SK-N-SH (cell line): ENCODE measurements around the gene SUPT20HL1. TPM values are rescaled to one million over a fixed set of nuclear protein-coding genes. Genes with fewer than 3 reads are reported as not detected.
A peak's percentile ranks its signal among the peaks of the same experiment; 100 is the strongest.
"Not testable (repeated sequence)": the region's sequence is repeated elsewhere in the genome, so short reads cannot be mapped to it uniquely, and the experiment has no call there.

Source experiments
- CTCF ChIA-PET: fragments of 300-600, 350-600 bp; formaldehyde crosslinking; extraction: SDS; loops from one replicate; lab custom pipeline; 2021; lab: Yijun Ruan, JAX
- POLR2A ChIA-PET: fragments of 350-600 bp; sonication (Branson Sonifier 250); formaldehyde crosslinking; extraction: SDS; loops from one replicate; lab custom pipeline; 2020; ENCODE audit warnings: antibody characterized with exemption, inconsistent platforms; lab: Yijun Ruan, JAX
- DNase-seq: peaks from one replicate; pipeline ENCODE4 v3.0.0; 2012
- H2AFZ ChIP-seq: fragments of 200-600 bp; sonication (generic); 2 replicates; pipeline ENCODE4 v1.8.1; 2016; ENCODE audit warnings: antibody characterized with exemption, mild to moderate bottlenecking, low read depth
- H3F3A ChIP-seq: fragments of 200-600 bp; sonication (generic); replicated peaks from 2 replicates; pipeline ENCODE3; 2016; ENCODE audit warnings: antibody characterized with exemption, mild to moderate bottlenecking; ENCODE audit not compliant: insufficient read depth
- H3K27ac ChIP-seq, 2 experiments: fragments of 200-500 bp in 1 of 2; fragments of 200-600 bp in 1 of 2; sonication (Bioruptor generic) in 1 of 2; sonication (generic), shearing (Covaris generic) in 1 of 2; 2 replicates each; pipeline versions ENCODE4 v1.5.1 to v1.6.1; 2014 to 2016; ENCODE audit warnings: low read depth in 2 of 2, inconsistent platforms in 1 of 2, low read length in 1 of 2, mild to moderate bottlenecking in 1 of 2, mixed read lengths in 1 of 2
- H3K27me3 ChIP-seq: fragments of 200-600 bp; sonication (generic), shearing (Covaris generic); 2 replicates; pipeline ENCODE4 v1.6.1; 2016; ENCODE audit warnings: mixed run types; ENCODE audit not compliant: insufficient read depth
- H3K36me3 ChIP-seq, 2 experiments: fragments of 200-500 bp in 1 of 2; fragments of 200-600 bp in 1 of 2; sonication (Bioruptor generic) in 1 of 2; sonication (generic) in 1 of 2; replicated peaks in 1 of 2; 2 replicates each; pipeline versions ENCODE3 to v1.5.1; 2014 to 2016; ENCODE audit warnings: low read length in 1 of 2, mild to moderate bottlenecking in 1 of 2; ENCODE audit not compliant: insufficient read depth in 2 of 2, control insufficient read depth in 1 of 2
- H3K4me1 ChIP-seq, 2 experiments: fragments of 200-500 bp in 1 of 2; fragments of 200-600 bp in 1 of 2; sonication (Bioruptor generic) in 1 of 2; sonication (generic), shearing (Covaris generic) in 1 of 2; 2 replicates each; pipeline versions ENCODE4 v1.5.1 to v1.6.1; 2014 to 2016; ENCODE audit warnings: low read depth in 1 of 2, low read length in 1 of 2, mixed run types in 1 of 2; ENCODE audit not compliant: insufficient read depth in 2 of 2, control insufficient read depth in 1 of 2
- H3K4me2 ChIP-seq: fragments of 200-600 bp; sonication (generic), shearing (Covaris generic); 2 replicates; pipeline ENCODE4 v1.6.1; 2017; ENCODE audit warnings: mixed run types
- H3K4me3 ChIP-seq, 2 experiments: fragments of 200-500 bp in 1 of 2; fragments of 200-600 bp in 1 of 2; sonication (Bioruptor generic) in 1 of 2; sonication (generic), shearing (Covaris generic) in 1 of 2; 2 replicates each; pipeline versions ENCODE4 v1.5.1 to v1.8.1; 2014 to 2016; ENCODE audit warnings: low read depth in 2 of 2, inconsistent platforms in 1 of 2, low read length in 1 of 2, mild to moderate bottlenecking in 1 of 2, mixed read lengths in 1 of 2, moderate library complexity in 1 of 2
- H3K79me2 ChIP-seq: fragments of 200-600 bp; sonication (generic); 2 replicates; pipeline ENCODE4 v1.8.1; 2017; ENCODE audit warnings: mild to moderate bottlenecking; ENCODE audit not compliant: insufficient read depth
- H3K9ac ChIP-seq: fragments of 200-600 bp; sonication (generic); 2 replicates; pipeline ENCODE4 v1.6.1; 2017; ENCODE audit warnings: mixed run types
- H3K9me2 ChIP-seq: fragments of 200-600 bp; sonication (generic); 2 replicates; pipeline ENCODE4 v1.6.1; 2017; ENCODE audit warnings: mixed run types
- H3K9me3 ChIP-seq: fragments of 200-600 bp; sonication (generic); 2 replicates; pipeline ENCODE4 v1.6.1; 2017; ENCODE audit warnings: mixed run types, mild to moderate bottlenecking, moderate library complexity
- H4K20me1 ChIP-seq: fragments of 200-600 bp; sonication (generic); 2 replicates; pipeline ENCODE4 v1.6.1; 2017; ENCODE audit warnings: mild to moderate bottlenecking, mixed run types; ENCODE audit not compliant: insufficient read depth
- CHD2 ChIP-seq: fragments of 150-350 bp; IDR thresholded peaks from 2 replicates; pipeline ENCODE4 v1.6.1; 2018; ENCODE audit warnings: low read length; ENCODE audit not compliant: partially characterized antibody
- GATA2 ChIP-seq: sonication (generic); formaldehyde crosslinking; IDR thresholded peaks from 2 replicates; pipeline ENCODE4 v1.5.0; 2020; ENCODE audit warnings: mild to moderate bottlenecking, missing genetic modification reagents
- POLR2AphosphoS5 ChIP-seq: IDR thresholded peaks from 2 replicates; pipeline ENCODE4 v1.6.1; 2012; ENCODE audit warnings: low read depth, low read length
- SMC3 ChIP-seq: IDR thresholded peaks from 2 replicates; pipeline ENCODE4 v1.6.1; 2012; ENCODE audit warnings: low read depth, low read length, improper control_type of control experiment
- TAF1 ChIP-seq: IDR thresholded peaks from 2 replicates; pipeline ENCODE4 v1.6.1; 2012; ENCODE audit warnings: low read depth, mild to moderate bottlenecking, low read length, moderate library complexity, borderline replicate concordance
- TEAD4 ChIP-seq: IDR thresholded peaks from 2 replicates; pipeline ENCODE4 v1.4.0; 2012; ENCODE audit warnings: mild to moderate bottlenecking, borderline replicate concordance; ENCODE audit not compliant: insufficient read depth
- WGBS: methylation state at CpG from one replicate; pipeline ENCODE4 v1.1.6; 2017; ENCODE audit warnings: low lambda C conversion rate; 5-methylcytosine and 5-hydroxymethylcytosine counted together
- polyA plus RNA-seq, 3 experiments: library from polyadenylated mRNA; depleted of rRNA; stranded (reverse); fragments of >200 nt; gene quantifications; 2 replicates each; pipeline ENCODE4 v1.2.3, GENCODE V29; 2012

The SUPT20HL1 gene
- polyA plus RNA-seq (2012; rRNA removed): not detected in 2 replicates
- polyA plus RNA-seq (2012; cell fraction: cytosol; rRNA removed): not detected in 2 replicates
- polyA plus RNA-seq (2012; cell fraction: nucleus; rRNA removed): not detected in 2 replicates

DNA sequence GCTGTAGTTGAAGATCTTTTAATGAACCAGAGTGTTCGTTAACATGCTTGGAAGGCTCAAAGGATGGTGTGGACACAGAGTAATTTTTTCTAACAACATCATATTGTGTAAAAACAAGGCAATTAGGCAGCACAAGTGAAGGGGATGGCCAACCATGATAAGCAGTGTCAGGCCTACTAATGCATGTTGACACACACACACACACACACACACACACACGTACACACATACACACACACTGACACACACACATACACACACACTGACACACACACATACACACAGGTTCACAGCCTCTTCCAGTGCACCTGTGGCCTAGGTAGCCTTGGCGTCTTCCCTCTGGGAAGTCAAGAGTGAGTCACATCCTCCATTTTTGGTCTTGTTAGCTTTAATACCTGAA, at the start of gene SUPT20HL1:
Gene SUPT20HL1, plus strand, starts transcription at position 368 of the 400 bp plus-strand sequence. CDS start 2,122 bp downstream, outside the sequence.
- H3K9me3 ChIP-seq: no peaks in the 10 kb centered on the region
- no peak for DNase-seq
- TF ChIP-seq TAF1 (no peak), POLR2AphosphoS5 (no peak), CHD2 (no peak), SMC3 (no peak), GATA2 (CRISPR knock-in tag) (no peak), TEAD4 (no peak)
- TF ChIP-seq, all 33 proteins: peak for 0
- POLR2A ChIA-PET: no interaction called here
- WGBS: 22% methylated on average over 3 of the region's 3 CpGs
- Histone ChIP-seq H3K4me1 (no peaks in the 10 kb centered on the region), H3F3A (no peaks in the 10 kb centered on the region), H3K27me3 (no peaks in the 10 kb centered on the region; the same call in 1 of the 2 replicates), H3K9me2 (no peaks in the 10 kb centered on the region), H3K79me2 (no peaks in the 10 kb centered on the region), H3K27ac (no peak within 1 kb of the TSS), H3K4me3 (no peak within 1 kb of the TSS), H2AFZ (no peak within 1 kb of the TSS), H4K20me1 (no peaks in the 10 kb centered on the region), H3K36me3 (no peaks in the 10 kb centered on the region), H3K9ac (no peak within 1 kb of the TSS), H3K4me2 (no peak within 1 kb of the TSS)
- CTCF ChIA-PET: no interaction called here

DNA sequence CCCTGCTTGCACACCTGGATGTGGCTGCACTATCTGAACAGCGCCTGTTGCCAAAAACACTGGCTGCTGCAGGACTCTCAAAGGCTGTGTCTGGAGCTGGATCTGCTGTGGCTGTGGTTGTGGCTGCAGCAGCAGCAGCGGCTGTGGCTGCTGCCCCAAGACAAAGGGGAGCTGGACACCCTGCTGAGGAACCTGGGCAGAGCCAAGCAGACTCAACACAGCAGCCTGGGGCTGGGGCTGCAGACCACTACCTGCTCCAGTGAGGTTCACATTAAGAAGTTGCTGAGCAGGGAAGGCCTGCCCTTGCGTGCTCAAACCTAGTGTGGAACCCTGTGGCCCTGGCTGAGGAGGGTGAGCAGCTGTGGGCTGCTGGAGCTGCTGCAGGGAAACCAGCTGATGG, 49.5 kb upstream of the SUPT20HL1 start:
- H3K27ac ChIP-seq, H3K9ac ChIP-seq, H3K27me3 ChIP-seq, H3K79me2 ChIP-seq, H3K4me1 ChIP-seq, H3K4me2 ChIP-seq, H3K9me2 ChIP-seq, H3K36me3 ChIP-seq, H4K20me1 ChIP-seq, H2AFZ ChIP-seq, H3K4me3 ChIP-seq, CTCF ChIA-PET, H3F3A ChIP-seq, H3K9me3 ChIP-seq, POLR2A ChIA-PET: not testable (repeated sequence)
- WGBS: no CpG with 5 or more reads among the region's 3 CpGs
- DNase-seq: peak; percentile 36

DNA sequence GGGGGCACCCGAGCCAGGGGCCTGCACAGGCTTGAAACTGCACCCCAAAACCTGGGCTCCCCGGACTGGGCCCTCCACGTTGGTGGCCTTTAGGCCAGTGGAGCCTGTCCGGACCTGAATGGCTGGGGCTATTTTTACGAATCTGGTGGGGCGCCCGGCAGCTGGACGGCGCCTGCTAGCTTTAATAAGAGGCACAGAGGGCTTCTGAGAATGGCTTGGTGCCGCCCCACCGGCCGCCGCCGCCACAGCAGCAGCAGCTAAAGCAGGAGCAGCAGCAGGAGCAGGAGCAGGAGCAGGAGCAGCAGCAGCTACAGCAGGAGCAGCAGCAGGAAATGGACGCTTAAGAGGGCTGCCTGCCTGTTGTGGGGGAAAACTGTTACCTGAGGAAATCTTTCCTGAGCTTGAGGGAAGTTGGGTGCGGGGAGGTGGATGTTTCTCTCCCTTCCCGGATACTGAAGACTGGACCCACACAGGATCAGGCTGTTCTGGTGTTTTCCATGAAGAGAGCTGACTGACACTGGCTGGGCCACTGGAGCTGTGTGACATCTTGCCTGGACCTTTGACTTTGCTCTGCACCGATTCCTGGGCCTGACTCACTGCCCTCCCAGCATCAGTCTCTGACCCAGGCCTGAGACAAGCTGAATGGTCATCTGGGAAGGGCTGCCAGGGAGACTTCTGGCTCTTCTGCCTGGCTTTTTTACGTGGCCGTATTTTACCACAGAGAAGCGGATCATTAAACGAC, 48.8 kb upstream of the SUPT20HL1 start:
- H3K4me3 ChIP-seq, H3K9ac ChIP-seq, H3K9me3 ChIP-seq, H3K27ac ChIP-seq, H3K27me3 ChIP-seq, H2AFZ ChIP-seq, POLR2A ChIA-PET, H3F3A ChIP-seq, H4K20me1 ChIP-seq, H3K4me1 ChIP-seq, H3K36me3 ChIP-seq, H3K79me2 ChIP-seq, DNase-seq, CTCF ChIA-PET, H3K4me2 ChIP-seq, H3K9me2 ChIP-seq: not testable (repeated sequence)
- WGBS: 46% methylated on average over 12 of the region's 22 CpGs

DNA sequence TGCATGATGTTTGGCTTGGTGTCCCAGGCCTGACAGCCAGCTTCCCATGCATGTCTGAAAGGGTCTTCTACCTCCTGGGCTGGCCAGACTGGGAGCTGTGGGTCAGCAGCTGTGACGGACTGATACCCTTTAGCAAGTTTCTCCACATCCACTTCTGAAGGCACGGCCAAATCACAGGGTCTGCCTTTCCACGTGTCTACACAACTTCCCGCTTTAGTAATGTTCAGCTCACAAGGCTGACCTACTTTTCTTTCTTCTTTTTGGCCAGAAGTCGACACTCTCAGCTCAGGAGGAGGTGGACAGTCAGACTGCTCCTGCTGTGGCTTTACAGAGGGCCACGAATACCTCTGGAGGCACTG, 48.2 kb upstream of the SUPT20HL1 start:
- CTCF ChIA-PET, H3K4me1 ChIP-seq, H3K9me2 ChIP-seq, H3K9ac ChIP-seq, H3K27ac ChIP-seq, H3K36me3 ChIP-seq, H3K9me3 ChIP-seq, H2AFZ ChIP-seq, DNase-seq, H3K4me2 ChIP-seq, H3K79me2 ChIP-seq, H3K27me3 ChIP-seq, H3F3A ChIP-seq, H3K4me3 ChIP-seq, POLR2A ChIA-PET, H4K20me1 ChIP-seq: not testable (repeated sequence)
- WGBS: 57% methylated on average over 5 of the region's 6 CpGs
